HG02852 (cell line): ENCODE results near the gene ARID5A.
A peak's percentile ranks its signal among the peaks of the same experiment; 100 is the strongest.

ENCODE experiments used
- ATAC-seq: cut with Tn5 transposase; IDR thresholded peaks from one replicate; pipeline ENCODE4 v1.9.1; 2021; ENCODE audit warnings: mild to moderate bottlenecking, moderate library complexity; ENCODE audit not compliant: unreplicated experiment

ARID5A gene

DNA sequence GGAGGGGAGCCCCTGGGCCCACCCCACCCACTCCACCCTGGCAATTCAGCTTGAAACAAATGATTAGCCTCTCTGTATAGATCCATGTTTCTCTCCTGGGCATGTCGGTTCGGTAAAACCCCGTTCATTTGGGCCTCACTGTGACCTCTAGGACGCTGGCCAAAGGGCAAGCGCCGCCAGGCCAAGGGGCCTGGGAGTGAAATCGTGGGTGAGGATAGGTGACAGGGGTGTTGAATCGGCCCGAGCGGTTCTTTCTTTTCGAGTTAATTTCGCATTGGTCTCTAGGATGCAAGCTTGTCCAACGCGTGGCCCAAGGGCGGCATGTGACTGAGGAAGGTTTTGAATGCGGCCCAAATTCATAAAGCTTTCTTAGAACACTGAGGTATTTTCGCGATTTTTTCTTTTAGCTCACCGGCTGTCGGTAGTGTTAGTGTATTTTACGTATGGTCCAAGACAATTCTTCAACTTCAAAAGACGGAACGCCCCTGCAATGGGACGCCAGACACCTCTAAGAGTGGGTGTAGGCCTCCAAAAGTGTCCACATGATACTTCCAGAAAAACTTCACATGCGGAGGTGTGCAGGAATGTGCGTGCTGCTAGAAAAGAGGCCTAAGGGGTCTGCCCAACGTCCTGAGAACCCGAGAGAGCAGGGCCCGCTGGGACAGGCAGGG, 9.8 kb upstream of the ARID5A start:
- ATAC-seq = no peak

DNA sequence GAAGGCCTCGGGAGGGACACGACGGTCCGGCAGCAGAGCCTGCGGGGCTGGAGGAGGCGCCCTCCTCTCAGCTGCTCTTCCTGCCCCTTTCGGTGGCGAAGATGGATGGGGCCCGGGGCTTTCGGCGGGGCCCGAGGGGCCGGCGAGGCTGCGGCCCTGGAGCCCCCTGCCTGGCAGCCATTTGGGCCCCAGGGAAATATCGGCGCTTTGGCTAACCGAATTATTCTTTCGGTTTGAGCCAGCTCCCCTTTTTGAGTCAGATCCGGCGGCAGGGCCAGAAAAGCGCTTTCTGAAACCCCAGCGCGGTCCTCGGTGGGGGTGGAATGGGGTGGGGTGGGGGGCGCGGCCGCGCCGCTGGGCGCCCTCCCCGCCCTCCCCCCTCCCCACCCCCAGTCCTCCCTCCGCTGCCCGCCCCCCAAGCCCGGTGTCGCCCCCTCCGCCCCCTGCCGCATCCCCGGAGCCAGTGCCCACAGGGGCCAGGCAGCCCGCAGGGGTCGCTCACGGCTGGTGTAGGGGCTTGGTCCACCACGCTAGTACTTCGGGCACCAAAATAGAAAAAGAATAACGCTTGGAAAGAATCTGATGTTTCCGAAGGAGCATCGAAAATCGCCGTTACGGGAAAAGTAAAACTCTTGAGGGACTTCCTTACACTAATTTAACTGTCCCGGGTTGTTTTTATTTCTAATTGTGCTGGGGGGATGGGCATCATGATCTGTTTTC, 9.1 kb upstream of the ARID5A start:
- ATAC-seq = peak; percentile 33

DNA sequence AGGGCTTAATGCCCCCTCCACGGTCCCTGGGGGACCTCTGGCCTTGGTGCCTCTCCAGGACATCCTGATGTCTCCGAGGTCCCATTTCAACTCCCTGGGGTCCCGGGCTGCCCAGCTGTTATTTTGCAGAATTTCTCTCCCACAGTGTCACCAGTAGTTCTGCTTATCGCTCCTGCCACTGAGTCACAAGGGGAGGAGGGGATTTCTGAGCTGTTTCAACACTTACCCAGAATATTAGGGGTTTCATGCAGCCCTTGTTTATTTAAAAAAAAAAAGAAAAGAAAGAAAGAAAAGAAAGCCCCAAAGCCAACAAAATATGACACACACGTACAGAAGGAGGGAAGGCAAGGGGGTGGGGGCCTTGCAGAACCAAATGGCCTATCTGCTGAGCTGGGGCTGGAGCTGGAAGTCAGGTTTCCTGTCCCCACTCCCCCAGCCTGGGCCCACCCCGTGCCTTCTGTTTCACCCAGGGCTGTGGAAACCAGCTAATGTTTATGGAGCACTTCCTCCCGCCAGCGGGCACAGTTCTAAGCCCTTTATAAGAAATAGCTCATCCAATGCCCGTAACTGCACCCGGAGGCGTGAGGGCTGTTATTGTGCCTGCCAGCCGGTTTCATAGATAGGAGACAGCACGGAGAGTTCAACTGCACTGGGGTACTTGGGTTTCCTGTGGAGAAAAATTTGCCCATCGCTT, 8.4 kb upstream of the ARID5A start:
- ATAC-seq = no peak

DNA sequence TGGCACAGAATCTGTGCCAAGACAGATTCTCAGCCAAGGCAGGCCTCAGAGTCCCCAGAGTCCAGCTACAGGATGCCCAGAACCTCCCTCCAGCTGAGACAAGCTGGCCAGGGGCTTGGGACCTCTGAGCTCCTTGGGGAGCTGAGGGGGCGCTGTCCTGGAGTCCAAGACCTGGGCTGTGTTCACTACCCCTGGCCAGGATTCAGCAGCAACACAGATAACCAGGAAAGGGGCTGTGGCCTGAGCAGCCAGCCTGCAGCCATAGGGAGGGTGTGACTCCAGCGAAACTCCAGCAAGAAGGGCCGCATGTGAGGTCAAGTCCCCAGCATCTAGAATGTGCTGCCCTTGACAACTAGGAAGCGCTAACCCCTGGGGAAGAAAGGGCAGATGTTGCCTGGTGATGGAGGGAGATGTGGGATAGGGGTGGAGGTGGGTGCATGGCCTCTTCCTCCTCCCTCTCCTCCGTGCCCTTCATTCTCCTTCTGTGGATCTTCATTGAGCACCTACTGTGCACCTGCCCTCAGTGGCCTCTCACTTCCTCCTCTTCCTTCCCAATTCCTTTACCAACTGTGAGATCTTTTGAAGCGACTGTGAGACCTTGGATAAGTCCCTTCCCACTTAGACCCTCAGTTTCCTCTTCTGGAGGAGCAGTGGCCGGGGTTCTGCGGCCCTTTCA, 7.7 kb upstream of the ARID5A start:
- ATAC-seq = no peak

DNA sequence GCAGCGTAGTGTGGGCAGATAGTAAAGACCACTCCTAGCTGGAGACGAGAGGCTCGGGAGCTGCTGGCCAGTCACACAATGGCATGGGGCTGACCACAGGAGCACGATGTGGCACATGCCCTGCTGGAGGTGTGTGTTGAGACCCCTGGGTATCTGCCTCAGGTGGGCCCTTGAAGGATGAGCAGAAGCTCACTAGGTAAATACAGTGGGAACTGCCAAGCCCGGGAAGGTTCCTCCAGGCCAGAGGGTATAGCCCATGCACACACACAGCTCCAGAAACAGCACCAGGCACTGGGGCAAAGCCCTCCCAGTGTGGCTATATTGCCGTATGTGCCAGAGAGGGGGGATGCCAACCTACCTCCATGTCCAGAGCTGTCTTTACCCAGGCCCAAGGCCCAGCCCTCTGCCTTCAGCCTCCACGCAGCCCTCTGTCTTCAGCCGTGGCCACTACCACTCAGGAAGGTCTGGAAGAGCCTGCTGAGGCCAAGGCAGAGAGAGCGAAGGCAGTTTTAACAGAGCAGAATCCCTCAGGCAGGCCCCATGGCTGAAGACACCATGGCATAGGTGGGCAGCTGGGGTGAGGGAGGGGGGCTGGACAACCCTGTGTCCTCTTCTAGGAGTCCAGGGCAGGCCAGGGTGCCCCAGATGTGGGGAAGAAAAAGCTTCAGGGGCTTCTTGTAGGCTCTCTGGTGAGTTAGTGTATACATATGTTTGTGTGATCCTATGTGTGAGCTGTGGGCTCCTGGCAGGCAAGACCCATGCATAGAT, 7.0 kb upstream of the ARID5A start:
- no peak for ATAC-seq

DNA sequence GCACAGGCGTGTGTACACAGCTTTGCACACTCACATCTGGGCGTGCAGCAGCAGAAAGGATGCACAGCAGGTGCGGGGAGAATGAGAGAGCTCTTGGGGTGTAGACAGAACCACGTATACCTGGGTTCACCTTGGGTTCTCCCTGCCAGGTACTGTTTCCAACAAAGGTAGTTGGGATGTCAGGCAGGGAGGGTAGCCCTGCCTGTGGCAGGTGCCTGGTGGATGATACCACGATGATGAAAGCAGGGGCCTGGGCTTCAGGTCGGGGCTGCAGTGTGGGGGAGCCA, 6.5 kb upstream of the ARID5A start:
- no peak for ATAC-seq

DNA sequence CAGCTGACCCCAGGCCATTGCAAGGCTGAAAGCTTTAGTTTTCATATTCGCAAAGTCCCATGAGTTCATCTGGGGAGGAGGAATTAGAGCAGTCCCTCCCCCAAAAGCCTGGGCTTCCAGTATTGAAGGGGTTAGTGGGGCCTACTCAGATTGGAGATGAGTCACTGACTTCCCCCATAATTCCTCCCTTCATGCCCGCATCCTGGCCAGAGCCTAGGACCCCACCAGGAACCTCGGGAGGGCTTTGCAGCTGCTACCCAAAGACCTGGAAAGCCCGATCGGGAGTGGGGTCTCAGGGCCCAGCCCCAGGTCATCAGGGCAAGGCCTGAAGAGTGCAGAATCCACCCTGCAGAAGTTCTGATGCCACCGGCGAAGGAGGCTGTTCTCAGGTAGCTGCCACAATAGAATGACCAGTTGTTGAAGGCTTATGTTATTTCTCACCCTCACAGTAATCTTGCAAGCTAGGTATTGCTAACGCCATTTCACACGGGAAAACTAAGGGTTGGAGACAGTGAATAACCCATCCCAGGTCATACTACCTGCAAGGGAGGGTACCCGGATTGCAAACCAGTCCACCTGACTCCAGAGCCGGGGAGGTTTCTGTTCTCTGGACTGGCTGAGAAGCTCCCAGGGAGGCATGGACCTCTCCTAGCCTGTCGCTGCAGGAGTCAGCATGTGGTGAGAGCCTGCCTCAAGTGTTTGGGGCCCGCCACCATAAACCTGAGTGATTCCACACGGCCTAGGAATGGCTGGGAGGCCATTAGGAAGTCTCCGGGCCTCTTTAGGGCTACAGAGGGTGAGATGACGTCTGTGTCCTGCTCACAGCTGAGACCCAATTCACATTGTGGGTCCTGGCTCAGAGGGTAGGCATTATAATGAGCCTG, 5.8 kb upstream of the ARID5A start:
- no peak for ATAC-seq

DNA sequence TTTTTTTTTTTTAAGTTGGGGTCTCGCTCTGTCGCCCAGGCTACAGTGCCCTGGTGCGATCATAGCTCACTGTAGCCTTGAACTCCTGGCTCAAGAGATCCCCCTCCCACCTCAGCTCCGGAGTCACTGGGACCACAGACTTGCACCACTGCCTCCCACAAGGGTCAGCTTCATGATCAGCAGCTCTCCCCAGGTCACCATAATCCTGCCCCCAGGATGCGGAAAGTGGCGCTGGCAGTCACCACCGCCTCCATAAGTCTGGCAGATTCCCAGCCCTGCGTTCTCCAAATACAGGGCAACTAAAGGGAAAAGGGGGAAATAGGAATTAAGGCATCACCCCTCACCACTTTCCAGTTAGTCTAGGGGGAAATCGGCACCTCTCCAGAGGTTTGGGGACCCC, 5.2 kb upstream of the ARID5A start:
- ATAC-seq = no peak

DNA sequence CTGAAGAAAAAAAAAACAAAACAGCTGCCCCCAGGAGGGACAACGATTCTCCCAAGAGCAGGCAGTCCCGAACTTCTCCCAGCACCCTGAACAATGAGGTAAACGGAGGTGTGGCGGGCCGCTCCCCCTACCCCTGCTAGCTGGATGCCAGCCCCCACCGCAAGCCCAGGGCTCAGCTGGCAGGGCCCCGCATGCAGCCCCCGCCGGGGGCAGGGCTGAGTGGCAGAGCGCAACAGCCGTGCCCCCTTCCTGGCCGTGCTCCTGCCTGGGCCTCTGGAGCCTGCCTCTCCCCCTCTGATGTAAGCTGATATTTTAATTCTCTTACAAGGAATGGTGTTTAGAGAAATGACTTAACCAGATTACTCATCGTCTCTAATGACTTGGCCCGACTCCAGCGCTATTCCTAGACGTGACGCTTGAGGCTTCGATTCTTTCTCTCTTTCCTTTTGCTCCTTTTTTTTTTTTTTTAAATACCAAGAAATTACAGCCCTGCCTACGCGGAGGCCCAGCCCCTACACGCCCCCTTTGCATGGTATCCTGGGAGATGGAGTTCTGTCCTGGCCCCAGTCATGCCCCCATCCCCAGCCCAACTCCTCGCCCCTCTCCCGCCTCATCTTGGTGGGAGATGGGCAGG, 4.6 kb upstream of the ARID5A start:
- ATAC-seq = no peak

DNA sequence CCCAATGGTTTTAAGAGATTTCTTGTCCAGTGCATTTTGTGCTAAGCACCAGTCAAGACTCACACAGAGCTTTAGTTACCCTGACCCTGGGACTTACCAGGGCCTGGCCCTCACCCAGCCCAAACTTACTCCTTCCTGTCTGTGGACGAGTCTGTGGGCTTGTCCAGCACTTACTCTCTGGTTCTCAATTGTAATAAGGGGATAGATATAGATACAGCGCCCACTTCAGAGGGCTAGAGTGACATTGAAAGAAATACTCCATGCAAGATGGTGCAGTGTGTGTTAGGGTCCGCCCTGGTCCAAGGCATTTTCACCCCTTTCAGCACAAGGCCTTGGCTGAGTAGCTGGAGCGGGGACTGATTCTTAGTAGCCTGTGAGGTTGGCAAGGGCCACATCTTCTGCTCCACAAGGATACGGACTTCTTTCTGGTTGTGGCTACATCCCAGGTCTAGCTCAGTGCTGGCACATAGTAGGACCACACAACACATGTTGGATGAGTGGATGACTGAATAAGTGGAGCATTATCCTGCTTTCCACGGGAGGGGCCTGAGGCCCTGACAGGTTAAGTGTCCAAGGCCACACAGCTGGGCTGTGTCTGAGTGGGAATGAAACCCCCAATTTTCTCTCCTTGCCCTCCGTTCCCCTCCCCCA, 3.8 kb upstream of the ARID5A start:
- no peak for ATAC-seq

DNA sequence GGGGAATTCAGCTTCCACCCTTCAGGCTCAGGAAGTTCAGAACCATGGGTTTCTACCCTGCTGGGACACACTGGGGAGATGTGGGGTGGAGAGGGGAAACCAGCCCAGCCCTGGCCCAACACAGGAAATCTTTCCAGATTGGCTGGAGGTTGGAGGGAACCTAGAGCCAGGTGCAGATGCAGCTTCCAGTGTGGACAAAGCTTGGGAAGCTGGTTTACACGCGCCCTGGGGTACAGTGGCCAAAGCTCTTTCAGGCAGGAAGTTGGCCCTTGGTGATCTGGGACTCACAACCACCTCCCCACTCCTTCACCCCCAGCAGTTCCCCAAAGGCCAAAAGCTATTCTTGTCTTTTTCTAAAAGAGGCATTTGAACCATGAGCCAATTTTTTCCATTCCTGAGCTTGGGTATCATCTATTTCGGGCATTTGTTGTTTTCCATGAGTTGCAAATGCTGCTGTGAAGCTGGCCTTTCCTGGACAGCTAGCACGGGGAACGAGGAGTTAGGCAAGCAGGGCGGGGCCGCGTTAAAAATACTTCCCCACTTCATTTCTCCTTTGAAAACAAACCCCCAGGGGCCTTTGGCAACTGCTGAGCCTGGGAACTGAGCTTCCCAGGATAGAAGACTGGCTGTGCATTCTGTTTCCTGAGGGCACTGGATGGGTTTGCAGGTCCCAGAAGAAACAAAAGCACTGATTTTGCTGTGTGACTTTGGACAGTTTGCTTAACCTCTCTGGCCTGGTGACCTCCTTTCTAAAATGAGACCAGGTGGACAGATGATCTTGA, 3.1 kb upstream of the ARID5A start:
- ATAC-seq = no peak

DNA sequence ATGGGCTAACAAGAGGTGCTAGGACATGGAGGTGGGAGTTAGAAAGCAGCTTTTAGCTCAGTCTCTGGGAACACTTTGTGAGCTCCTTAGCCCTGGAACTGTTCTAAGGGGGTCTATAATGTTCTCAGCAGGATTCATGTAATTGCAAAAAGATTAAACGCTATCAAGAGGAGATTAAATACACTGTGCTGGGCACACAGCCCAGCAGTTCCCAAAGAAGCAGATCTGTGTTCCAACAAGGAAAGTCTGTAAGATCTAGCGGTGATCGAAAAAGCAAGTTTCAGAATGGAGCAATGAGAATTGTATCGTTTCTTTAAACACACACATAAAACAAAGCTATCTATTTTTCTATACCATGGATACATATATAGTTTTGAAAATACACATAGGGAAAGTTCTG, 2.4 kb upstream of the ARID5A start:
- ATAC-seq = no peak

DNA sequence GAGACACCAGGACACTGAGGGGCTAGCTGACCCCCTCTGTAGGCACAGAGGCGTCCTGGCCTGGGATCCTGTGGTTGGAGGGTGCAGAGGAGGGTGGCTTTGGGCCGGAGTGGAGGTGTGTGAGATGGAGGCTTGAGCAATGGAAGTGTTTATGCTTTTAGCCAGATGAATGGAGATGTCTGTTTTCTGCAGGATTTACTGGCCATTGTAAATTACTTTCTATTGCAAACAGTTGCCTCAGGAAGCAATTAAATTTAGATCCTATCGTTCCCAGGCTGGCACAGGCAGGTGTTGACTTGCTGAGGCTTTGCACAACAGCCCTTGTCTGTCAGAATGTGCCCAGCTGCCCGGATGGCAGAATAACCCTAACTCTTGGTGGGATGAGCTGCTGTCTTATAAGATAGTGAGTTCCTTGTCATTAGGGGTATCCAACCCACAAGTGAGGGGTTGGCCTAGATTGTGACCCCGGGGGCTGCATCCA, 1.8 kb upstream of the ARID5A start:
- ATAC-seq = no peak

DNA sequence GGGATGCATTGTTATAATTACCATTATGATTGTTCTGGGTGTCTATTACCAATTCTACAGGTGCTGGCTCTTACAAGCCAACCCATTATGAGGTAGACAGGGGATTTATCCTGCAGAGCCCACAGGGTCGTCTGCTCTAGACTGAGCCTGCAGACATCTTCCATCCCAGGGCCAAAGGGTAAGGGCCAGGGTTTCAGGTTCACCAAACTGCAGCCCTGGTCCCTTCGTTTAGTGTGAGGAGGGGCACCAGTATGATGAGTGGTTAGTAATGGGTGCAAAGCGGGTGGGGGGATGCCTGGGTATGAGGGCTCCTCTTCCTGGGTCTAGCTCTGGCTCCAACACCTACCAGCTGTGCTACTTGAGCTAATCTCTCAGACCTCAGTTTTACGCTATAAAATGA, 1.2 kb upstream of the ARID5A start:
- ATAC-seq = no peak

DNA sequence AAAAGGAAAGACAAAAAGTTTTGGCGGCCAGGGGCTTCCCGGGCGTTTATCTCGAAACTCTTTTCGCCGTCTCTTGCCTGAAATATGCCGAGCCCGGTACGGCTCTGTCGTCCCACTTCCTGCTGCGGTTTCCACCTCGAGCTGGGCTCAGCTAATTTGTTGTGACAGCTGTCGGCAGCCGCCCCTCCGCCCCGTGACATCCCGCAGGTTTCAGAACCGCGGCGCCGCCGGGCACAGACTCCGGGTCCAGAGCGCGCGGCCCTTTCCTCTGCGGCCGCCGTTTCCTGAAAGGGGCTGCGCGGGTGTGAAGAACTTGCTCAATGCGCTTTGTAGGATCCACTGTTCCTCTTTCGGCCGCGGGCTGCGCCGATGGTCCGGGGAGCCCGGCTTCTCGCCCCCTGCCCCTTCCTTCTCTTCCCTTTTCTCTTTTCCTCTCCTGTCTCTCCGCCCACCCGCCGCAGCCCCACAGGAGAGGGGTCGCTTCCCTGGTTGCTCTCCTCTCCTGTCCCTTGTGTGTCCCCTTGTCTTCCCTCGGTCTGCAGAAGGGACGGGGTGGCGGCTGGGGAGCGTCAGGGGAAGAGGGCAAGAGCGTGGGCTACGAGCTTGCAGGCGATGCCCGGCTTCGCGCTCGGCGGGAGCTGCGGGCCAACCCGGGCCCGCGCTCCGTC, 648 bp downstream of the ARID5A start:
- ATAC-seq = peak; percentile 54

DNA sequence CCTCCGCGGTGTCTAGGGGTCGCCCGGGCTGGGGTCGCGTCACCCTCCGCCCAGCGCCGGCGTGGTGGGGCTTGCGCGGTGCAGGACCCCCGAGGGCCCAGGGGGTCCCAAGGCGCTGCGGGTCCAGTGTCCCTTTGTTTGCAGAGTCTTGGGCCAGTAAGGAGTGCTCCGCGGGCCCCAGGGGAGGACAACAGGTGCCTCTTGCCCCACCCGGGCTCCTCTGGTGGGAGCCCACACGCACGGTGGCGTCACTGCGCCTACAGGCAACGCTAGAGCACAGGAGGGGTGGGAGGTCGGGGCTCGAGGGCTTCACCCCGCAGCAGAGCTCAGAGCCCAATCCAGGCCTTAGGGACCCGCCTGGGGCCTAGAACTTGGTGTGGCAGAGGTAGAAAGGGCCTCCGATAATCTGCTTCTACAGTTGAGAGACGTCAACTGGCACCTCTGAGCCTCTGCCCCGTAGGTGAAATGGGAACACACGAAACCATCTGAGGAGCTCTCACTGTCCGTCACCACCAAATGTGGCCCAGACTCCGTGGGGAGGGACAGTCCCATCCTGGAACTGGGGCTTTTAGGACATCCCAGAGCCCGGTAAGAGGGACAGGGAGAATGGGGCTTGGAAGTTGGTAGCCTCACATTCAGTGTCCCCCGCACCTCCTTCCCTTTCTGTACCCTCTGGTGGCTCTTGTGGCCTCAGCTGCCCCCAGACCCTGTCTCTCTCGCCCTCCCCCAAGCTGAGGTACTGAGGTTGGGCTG, 1.4 kb downstream of the ARID5A start:
- ATAC-seq = no peak
